Fibroblast of the aortic adventitia (primary cell): ENCODE results near the gene KPNA1. TPM values are rescaled to one million over a fixed set of nuclear protein-coding genes. Genes with fewer than 3 reads are reported as not detected.

Experiments
- DNase-seq: peaks from one replicate; pipeline ENCODE4 v3.0.0-alpha.2; 2010; ENCODE audit warnings: low read depth
- H3K4me3 ChIP-seq: 2 replicates; pipeline ENCODE4 v1.5.1; 2011; ENCODE audit warnings: low read depth, mild to moderate bottlenecking, control low read depth, low read length, moderate library complexity
- total RNA-seq: library from RNA; depleted of rRNA; stranded (reverse); fragments of >200 nt; gene quantifications from 2 replicates; pipeline ENCODE4 v1.2.3, GENCODE V29; 2012; ENCODE audit warnings: low replicate concordance
- TF ChIP-seq, protein P1 (sequence below): IDR thresholded peaks from 2 replicates; pipeline ENCODE4 v1.5.1; 2011; ENCODE audit warnings: mild to moderate bottlenecking, low read length, control low read depth, inconsistent platforms; ENCODE audit not compliant: insufficient read depth

Gene KPNA1
- total RNA-seq, 1 donor, result 47.3 TPM

- TF ChIP-seq, protein P1, sequence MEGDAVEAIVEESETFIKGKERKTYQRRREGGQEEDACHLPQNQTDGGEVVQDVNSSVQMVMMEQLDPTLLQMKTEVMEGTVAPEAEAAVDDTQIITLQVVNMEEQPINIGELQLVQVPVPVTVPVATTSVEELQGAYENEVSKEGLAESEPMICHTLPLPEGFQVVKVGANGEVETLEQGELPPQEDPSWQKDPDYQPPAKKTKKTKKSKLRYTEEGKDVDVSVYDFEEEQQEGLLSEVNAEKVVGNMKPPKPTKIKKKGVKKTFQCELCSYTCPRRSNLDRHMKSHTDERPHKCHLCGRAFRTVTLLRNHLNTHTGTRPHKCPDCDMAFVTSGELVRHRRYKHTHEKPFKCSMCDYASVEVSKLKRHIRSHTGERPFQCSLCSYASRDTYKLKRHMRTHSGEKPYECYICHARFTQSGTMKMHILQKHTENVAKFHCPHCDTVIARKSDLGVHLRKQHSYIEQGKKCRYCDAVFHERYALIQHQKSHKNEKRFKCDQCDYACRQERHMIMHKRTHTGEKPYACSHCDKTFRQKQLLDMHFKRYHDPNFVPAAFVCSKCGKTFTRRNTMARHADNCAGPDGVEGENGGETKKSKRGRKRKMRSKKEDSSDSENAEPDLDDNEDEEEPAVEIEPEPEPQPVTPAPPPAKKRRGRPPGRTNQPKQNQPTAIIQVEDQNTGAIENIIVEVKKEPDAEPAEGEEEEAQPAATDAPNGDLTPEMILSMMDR, result no peak
- no peak overlapping the region for H3K4me3 ChIP-seq
- DNase-seq, result no peak
Measured at GRCh38 chr3:122558605-122559004, 43.9 kb upstream of the KPNA1 start.

GRCh38 chr3:122557356-122557755 lies 42.6 kb upstream of the KPNA1 start:
- TF ChIP-seq, protein P1, result no peak
- no peak for DNase-seq
- no peak overlapping the region for H3K4me3 ChIP-seq

DNA sequence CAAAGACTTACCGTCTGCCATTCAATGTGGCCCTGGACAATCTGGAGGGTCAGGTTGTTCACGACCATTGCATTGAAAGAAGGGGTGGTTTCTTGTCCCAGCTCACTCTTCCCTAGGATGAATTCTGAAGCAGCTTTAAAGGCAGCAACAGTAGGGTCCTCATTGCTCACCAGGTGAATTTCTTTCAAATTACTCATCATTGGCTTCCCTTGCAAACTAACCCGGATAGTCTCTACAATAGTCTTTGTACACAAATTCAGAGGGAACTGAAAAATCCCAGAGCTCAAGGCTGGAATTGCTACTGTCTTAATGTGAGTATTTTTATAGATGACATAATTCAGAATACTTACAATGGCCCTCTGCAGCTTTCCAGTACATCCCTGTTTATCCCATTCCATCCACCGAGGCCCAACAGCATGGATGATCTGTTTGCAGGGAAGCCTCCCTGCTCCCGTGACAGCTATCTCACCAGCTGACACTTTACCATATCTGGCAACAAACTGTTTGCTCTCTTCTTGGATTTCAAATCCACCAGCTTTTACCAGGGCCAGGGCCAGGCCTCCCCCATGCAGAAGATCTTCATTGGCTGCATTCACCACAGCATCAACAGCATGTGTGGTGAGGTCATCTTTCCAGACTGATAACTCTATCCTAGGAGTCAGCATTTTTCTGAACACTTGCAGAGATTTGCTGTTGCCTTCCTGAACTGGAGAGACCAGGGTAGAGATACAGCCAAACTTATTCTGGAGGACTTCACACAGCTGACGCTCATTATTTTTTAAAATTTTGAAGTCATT lies 40.7 kb upstream of the KPNA1 start:
- no peak overlapping the region for H3K4me3 ChIP-seq
- TF ChIP-seq, protein P1, result no peak
- peak; percentile 59 for DNase-seq

GRCh38 chr3:122553171-122553570 lies 38.4 kb upstream of the KPNA1 start:
- TF ChIP-seq, protein P1, result no peak
- no peak overlapping the region for H3K4me3 ChIP-seq

GRCh38 chr3:122548619-122549018 lies 33.9 kb upstream of the KPNA1 start:
- DNase-seq, result no peak
- TF ChIP-seq, protein P1, result no peak
- H3K4me3 ChIP-seq, result no peak overlapping the region

More at GRCh38 chr3:122553171-122553570, 38.4 kb upstream of the KPNA1 start:
- DNase-seq, result no peak

GRCh38 chr3:122548076-122548475 lies 33.3 kb upstream of the KPNA1 start:
- TF ChIP-seq, protein P1, result no peak
- no peak for DNase-seq

More at GRCh38 chr3:122548076-122548475, 33.3 kb upstream of the KPNA1 start:
- no peak overlapping the region for H3K4me3 ChIP-seq
